OCI-LY7 (cell line): Measurements from ENCODE around the gene HIF1A. TPM values are rescaled to one million over a fixed set of nuclear protein-coding genes. Genes with fewer than 3 reads are reported as not detected.
"Not testable (repeated sequence)": the region's sequence is repeated elsewhere in the genome, so short reads cannot be mapped to it uniquely, and the experiment has no call there.

ENCODE experiments used
- BruUV-seq: library from RNA; stranded (reverse); fragments of 400-500 nt; replicated peaks from 2 replicates; lab custom pipeline; 2021; lab: Mats Ljungman, UMichigan
- CTCF ChIA-PET: fragments of 300-600 bp; sonication (Branson Sonifier 250); formaldehyde crosslinking; loops from one replicate; lab custom pipeline; 2022; ENCODE audit warnings: antibody characterized with exemption; ENCODE audit not compliant: unreplicated experiment; lab: Charles Lee
- POLR2A ChIA-PET: fragments of 300-600 bp; sonication (Branson Sonifier 250); formaldehyde crosslinking; loops from one replicate; lab custom pipeline; 2022; ENCODE audit warnings: antibody characterized with exemption; lab: Charles Lee
- DNase-seq: peaks from one replicate; pipeline ENCODE4 v3.0.0-alpha.2; 2015; ENCODE audit warnings: low spot score
- H2AFZ ChIP-seq: fragments of 200-600 bp; sonication (generic), shearing (Covaris generic); 2 replicates; pipeline ENCODE4 v1.6.1; 2014; ENCODE audit warnings: mild to moderate bottlenecking, antibody characterized with exemption, low read length, moderate library complexity
- H3K27ac ChIP-seq: fragments of 200-600 bp; sonication (generic); 2 replicates; pipeline ENCODE4 v1.5.1; 2014; ENCODE audit warnings: mixed run types, low read depth, mild to moderate bottlenecking, moderate library complexity, low read length, inconsistent platforms; ENCODE audit not compliant: poor library complexity, severe bottlenecking
- H3K36me3 ChIP-seq: fragments of 200-600 bp; sonication (generic); 2 replicates; pipeline ENCODE4 v1.6.1; 2014; ENCODE audit warnings: mild to moderate bottlenecking, antibody characterized with exemption, low read length, moderate library complexity, mixed read lengths; ENCODE audit not compliant: insufficient read depth
- H3K4me1 ChIP-seq: fragments of 200-600 bp; sonication (generic); 2 replicates; pipeline ENCODE4 v1.5.1; 2014; ENCODE audit warnings: mild to moderate bottlenecking, low read length; ENCODE audit not compliant: insufficient read depth, poor library complexity, severe bottlenecking
- H3K4me2 ChIP-seq: fragments of 200-600 bp; sonication (generic); 2 replicates; pipeline ENCODE4 v1.6.1; 2014; ENCODE audit warnings: mild to moderate bottlenecking, low read length
- H3K4me3 ChIP-seq: fragments of 200-600 bp; sonication (generic); 2 replicates; pipeline ENCODE4 v1.5.1; 2014; ENCODE audit warnings: mild to moderate bottlenecking, low read depth, low read length; ENCODE audit not compliant: poor library complexity, severe bottlenecking
- H3K79me2 ChIP-seq: fragments of 200-600 bp; sonication (generic); 2 replicates; pipeline ENCODE4 v1.6.1; 2016; ENCODE audit warnings: low read depth, mild to moderate bottlenecking, low read length, moderate library complexity, mixed read lengths; ENCODE audit not compliant: insufficient read depth
- H3K9me2 ChIP-seq: fragments of 200-600 bp; sonication (generic); 2 replicates; pipeline ENCODE4 v1.6.1; 2016; ENCODE audit warnings: mild to moderate bottlenecking, low read length, mixed read lengths; ENCODE audit not compliant: insufficient read depth
- H3K9me3 ChIP-seq: fragments of 200-600 bp; sonication (generic); 2 replicates; pipeline ENCODE4 v1.6.1; 2014; ENCODE audit warnings: mild to moderate bottlenecking, mixed run types, low read length, mixed read lengths
- H4K20me1 ChIP-seq: fragments of 200-600 bp; sonication (generic); 2 replicates; pipeline ENCODE4 v1.6.1; 2014; ENCODE audit warnings: mild to moderate bottlenecking, antibody characterized with exemption, low read length, moderate library complexity, mixed read lengths; ENCODE audit not compliant: insufficient read depth
- CTCF ChIP-seq: fragments of 200-600 bp; sonication (generic); conservative IDR thresholded peaks from 2 replicates; pipeline ENCODE4 v1.5.1; 2014; ENCODE audit warnings: mild to moderate bottlenecking, antibody characterized with exemption, low read length, moderate library complexity, mixed read lengths
- EZH2phosphoT487 ChIP-seq: fragments of 200-600 bp; sonication (generic); IDR thresholded peaks from 2 replicates; pipeline ENCODE4 v1.6.1; 2018; ENCODE audit warnings: low read depth, borderline replicate concordance, mild to moderate bottlenecking, mixed run types, antibody characterized with exemption, low read length, moderate library complexity, mixed read lengths
- intact Hi-C: fragments of 100-400 bp; cut with micrococcal nuclease; formaldehyde crosslinking; loops from one replicate; pipeline ENCODE4 v1.10.0; 2022; ENCODE audit not compliant: unreplicated experiment
- total RNA-seq, 2 experiments: library from RNA; depleted of rRNA in 1 of 2; stranded (reverse); fragments of >200 nt in 1 of 2; shearing (Covaris generic) in 1 of 2; gene quantifications; 2 replicates each; pipeline ENCODE4 v1.2.3, GENCODE V29; 2014 to 2022

HIF1A gene
- total RNA-seq, 2 experiments from 2014 or later = 71.7 to 88.1 TPM

GRCh38 chr14:61752626-61753025 is 57.3 kb downstream of the HIF1A start:
- peak; percentile 51 for DNase-seq

GRCh38 chr14:61753631-61754030 is 58.3 kb downstream of the HIF1A start:
- intact Hi-C loops = no loop called here
- no peak overlapping the region for H3K4me3 ChIP-seq
- peak; percentile 23 for DNase-seq
- no TSS peak for BruUV-seq
- H3K4me1 ChIP-seq = peaks cover 45% of the 10 kb centered on the region
- H3K9me2 ChIP-seq = no peaks in the 10 kb centered on the region
- peaks cover 12% of the 10 kb centered on the region; the same call in 1 of the 2 replicates for H3K79me2 ChIP-seq
- no peak overlapping the region for H3K27ac ChIP-seq
- H3K4me2 ChIP-seq = no peak overlapping the region
- no peaks in the 10 kb centered on the region for H3K9me3 ChIP-seq
- peaks cover 16% of the 10 kb centered on the region for H3K36me3 ChIP-seq
- ChIA-PET POLR2A (interaction anchor here (0.6 to 3.5 kb wide), 3 partner anchors 8 to 15 kb away, joined by 3 to 55 read pairs (median 3); partner anchors contain the start of gene SNAPC1), CTCF (no interaction called here)
- TF ChIP-seq CTCF (peak; percentile 7), EZH2phosphoT487 (no peak)
- H4K20me1 ChIP-seq = no peaks in the 10 kb centered on the region
- no peak overlapping the region for H2AFZ ChIP-seq

More at GRCh38 chr14:61752626-61753025, 57.3 kb downstream of the HIF1A start:
- intact Hi-C loops = no loop called here
- ChIA-PET CTCF (no interaction called here), POLR2A (interaction anchor here (0.8 to 3.5 kb wide), 2 partner anchors 11 to 25 kb away, joined by 3 to 55 read pairs; partner anchors contain the start of gene SNAPC1)
- no TSS peak for BruUV-seq
- no peak for TF ChIP-seq CTCF
- no peak for TF ChIP-seq EZH2phosphoT487
- H3K4me2 ChIP-seq = peak overlapping the region; percentile 83
- H3K4me3 ChIP-seq = peak overlapping the region; percentile 12
- no peaks in the 10 kb centered on the region; the same call in 1 of the 2 replicates for H4K20me1 ChIP-seq
- H3K9me2 ChIP-seq = no peaks in the 10 kb centered on the region
- peaks cover 26% of the 10 kb centered on the region for H3K36me3 ChIP-seq
- H3K79me2 ChIP-seq = peaks cover 21% of the 10 kb centered on the region; the same call in 1 of the 2 replicates
- peak overlapping the region; percentile 15 for H3K27ac ChIP-seq
- no peak overlapping the region for H2AFZ ChIP-seq
- peaks cover 48% of the 10 kb centered on the region for H3K4me1 ChIP-seq
- H3K9me3 ChIP-seq = no peaks in the 10 kb centered on the region

GRCh38 chr14:61754627-61755381 is 59.5 kb downstream of the HIF1A start:
- Histone ChIP-seq H3K9me3 (no peaks in the 10 kb centered on the region), H2AFZ (no peak overlapping the region), H3K27ac (no peak overlapping the region), H3K36me3 (peaks cover 5% of the 10 kb centered on the region; the same call in 1 of the 2 replicates), H4K20me1 (no peaks in the 10 kb centered on the region), H3K4me1 (peaks cover 37% of the 10 kb centered on the region), H3K4me2 (no peak overlapping the region), H3K4me3 (no peak overlapping the region), H3K79me2 (peaks cover 8% of the 10 kb centered on the region; the same call in 1 of the 2 replicates), H3K9me2 (no peaks in the 10 kb centered on the region)
- TF ChIP-seq EZH2phosphoT487 (no peak), CTCF (no peak)
- ChIA-PET CTCF (no interaction called here), POLR2A (interaction anchor here (0.9 kb wide), 1 partner anchor 10 kb away, joined by 3 read pairs; no protein-coding TSS in a partner anchor)
- DNase-seq = no peak
- intact Hi-C loops = no loop called here
- no TSS peak for BruUV-seq

GRCh38 chr14:61755382-61755742 is 60.0 kb downstream of the HIF1A start:
- DNase-seq, H3K79me2 ChIP-seq, POLR2A ChIA-PET, CTCF ChIA-PET, H2AFZ ChIP-seq, intact Hi-C loops, H3K4me2 ChIP-seq, H3K36me3 ChIP-seq, H3K9me3 ChIP-seq, H4K20me1 ChIP-seq, BruUV-seq, H3K27ac ChIP-seq, H3K4me3 ChIP-seq, H3K9me2 ChIP-seq: not testable (repeated sequence)
- H3K4me1 ChIP-seq = peaks cover 31% of the 10 kb centered on the region
